HG03520 (cell line): ENCODE results near the gene ARHGAP31.
"Not testable (repeated sequence)": the region's sequence is repeated elsewhere in the genome, so short reads cannot be mapped to it uniquely, and the experiment has no call there.

Experiments
- ATAC-seq: cut with Tn5 transposase; IDR thresholded peaks from one replicate; pipeline ENCODE4 v1.9.1; 2021; ENCODE audit warnings: mild to moderate bottlenecking, moderate library complexity; ENCODE audit not compliant: unreplicated experiment

Gene ARHGAP31

GRCh38 chr3:119293871-119294695, at the start of gene ARHGAP31:
Gene ARHGAP31, plus strand, starts transcription at chr3:119294383. Its CDS starts 522 bp downstream, at chr3:119294905.
- ATAC-seq = peak; percentile 53

GRCh38 chr3:119245778-119246177, 48.4 kb upstream of the ARHGAP31 start:
- no peak for ATAC-seq

GRCh38 chr3:119255214-119255613, 39.0 kb upstream of the ARHGAP31 start:
- ATAC-seq = no peak

GRCh38 chr3:119257111-119257510, 37.1 kb upstream of the ARHGAP31 start:
- no peak for ATAC-seq

GRCh38 chr3:119257654-119258410, 36.4 kb upstream of the ARHGAP31 start:
- ATAC-seq = peak; percentile 47

GRCh38 chr3:119258915-119259314, 35.3 kb upstream of the ARHGAP31 start:
- peak; percentile 93 for ATAC-seq

- ATAC-seq = no peak
Observed at GRCh38 chr3:119259821-119260220, 34.4 kb upstream of the ARHGAP31 start.

GRCh38 chr3:119261055-119261454, 33.1 kb upstream of the ARHGAP31 start:
- no peak for ATAC-seq

GRCh38 chr3:119270212-119270611, 24.0 kb upstream of the ARHGAP31 start:
- ATAC-seq = not testable (repeated sequence)

GRCh38 chr3:119276680-119277079, 17.5 kb upstream of the ARHGAP31 start:
- ATAC-seq = no peak

GRCh38 chr3:119279101-119279554, 15.1 kb upstream of the ARHGAP31 start:
- ATAC-seq = no peak

- no peak for ATAC-seq
Observed at GRCh38 chr3:119279584-119280243, 14.5 kb upstream of the ARHGAP31 start.

GRCh38 chr3:119288669-119289403, 5.3 kb upstream of the ARHGAP31 start:
- no peak for ATAC-seq

- no peak for ATAC-seq
Observed at GRCh38 chr3:119289404-119289770, 4.8 kb upstream of the ARHGAP31 start.

- no peak for ATAC-seq
Observed at GRCh38 chr3:119290613-119291012, 3.6 kb upstream of the ARHGAP31 start.

- no peak for ATAC-seq
Observed at GRCh38 chr3:119291062-119291700, 3.0 kb upstream of the ARHGAP31 start.

GRCh38 chr3:119292666-119293065, 1.5 kb upstream of the ARHGAP31 start:
- ATAC-seq = no peak

GRCh38 chr3:119293105-119293870, 895 bp upstream of the ARHGAP31 start:
- ATAC-seq = no peak
